Inferior parietal cortex (tissue), 1 donor: Measurements from ENCODE around the gene GABBR2.
A peak's percentile ranks its signal among the peaks of the same experiment; 100 is the strongest.

Experiments
- DNase-seq: peaks from one replicate; pipeline ENCODE4 v3.0.0-alpha.2; 2016; ENCODE audit errors: extremely low spot score

Gene GABBR2

GRCh38 chr9:98342820-98343210, 365.9 kb downstream of the GABBR2 start:
- DNase-seq = no peak

DNA sequence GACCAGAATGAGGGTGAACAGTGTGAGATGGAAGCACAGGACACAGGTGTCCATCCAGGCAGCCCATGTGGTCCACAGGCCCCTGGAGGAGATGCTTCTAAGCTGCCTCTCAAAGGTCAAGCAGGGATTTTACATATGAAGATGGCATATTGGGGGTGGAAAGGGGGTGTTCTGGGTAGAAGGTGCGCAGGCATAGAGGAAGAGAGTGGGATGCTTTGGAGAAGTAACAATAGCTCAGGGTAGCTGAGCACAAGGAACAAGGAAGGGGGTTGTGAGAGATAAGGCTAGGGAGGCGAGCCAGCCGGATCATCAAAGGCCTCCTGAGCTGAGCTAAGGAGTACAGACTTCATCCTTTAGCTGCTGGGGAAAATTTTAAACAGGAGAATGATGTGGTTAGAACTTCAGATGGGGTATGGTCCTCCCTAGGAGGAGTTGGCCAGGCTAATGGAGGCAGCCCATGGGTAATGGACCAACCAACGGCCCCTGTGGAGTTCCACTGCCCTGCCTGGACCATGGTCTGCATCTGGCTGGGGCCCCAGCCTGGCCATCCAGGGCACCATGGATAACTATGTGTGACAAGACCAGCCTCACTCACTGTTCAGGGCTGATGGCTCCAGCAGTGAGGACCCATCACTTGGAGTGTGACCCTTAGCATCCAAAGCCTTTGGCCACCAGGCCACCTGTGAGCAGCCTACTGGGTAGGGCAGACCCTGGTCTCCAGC, 366.5 kb downstream of the GABBR2 start:
- no peak for DNase-seq

GRCh38 chr9:98341157-98342097, 367.3 kb downstream of the GABBR2 start:
- DNase-seq = peak; percentile 17

GRCh38 chr9:98339987-98340800, 368.5 kb downstream of the GABBR2 start:
- DNase-seq = no peak

DNA sequence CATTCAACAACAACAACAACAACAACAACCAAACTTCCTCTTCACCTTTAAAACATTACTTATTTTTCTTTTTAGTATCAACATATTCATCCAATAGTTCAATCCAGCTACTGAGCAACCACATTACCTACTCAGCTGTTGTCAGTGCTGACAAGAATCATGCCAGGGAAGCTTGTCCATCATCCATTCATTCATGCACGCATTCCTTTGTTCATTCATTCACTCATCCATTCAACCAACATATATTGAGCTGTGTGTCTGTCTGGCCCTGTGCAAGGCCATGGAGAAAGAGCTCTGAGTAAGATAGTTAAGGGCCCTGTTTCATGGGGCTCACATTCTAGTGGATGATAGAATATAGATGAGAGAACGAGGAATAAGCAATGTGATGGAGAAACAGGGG, 373.1 kb downstream of the GABBR2 start:
- DNase-seq = no peak

GRCh38 chr9:98334796-98335195, 373.9 kb downstream of the GABBR2 start:
- no peak for DNase-seq

- no peak for DNase-seq
Observed at GRCh38 chr9:98333703-98334582, 374.8 kb downstream of the GABBR2 start.

DNA sequence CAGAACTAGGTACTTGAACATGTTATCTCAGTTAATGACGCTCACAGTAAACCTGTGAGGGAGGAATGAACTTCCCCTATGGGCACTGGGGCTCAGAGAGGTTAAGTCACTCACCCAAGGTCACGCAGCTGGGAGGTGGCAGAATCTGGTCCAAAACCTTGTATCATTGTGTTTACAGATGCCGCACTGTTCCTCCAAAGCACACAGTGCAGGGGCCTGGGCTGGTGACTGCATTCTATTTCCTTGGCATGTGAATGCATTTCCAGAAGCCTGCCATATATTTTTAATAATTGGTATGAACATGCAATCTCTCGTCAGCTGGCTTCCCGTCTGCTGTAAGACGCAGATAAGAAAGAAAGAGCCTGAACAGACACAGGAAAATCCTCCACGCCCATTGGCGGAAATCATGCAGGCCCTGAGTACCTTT, 376.3 kb downstream of the GABBR2 start:
- no peak for DNase-seq

- DNase-seq = no peak
Observed at GRCh38 chr9:98331536-98332259, 377.0 kb downstream of the GABBR2 start.

DNA sequence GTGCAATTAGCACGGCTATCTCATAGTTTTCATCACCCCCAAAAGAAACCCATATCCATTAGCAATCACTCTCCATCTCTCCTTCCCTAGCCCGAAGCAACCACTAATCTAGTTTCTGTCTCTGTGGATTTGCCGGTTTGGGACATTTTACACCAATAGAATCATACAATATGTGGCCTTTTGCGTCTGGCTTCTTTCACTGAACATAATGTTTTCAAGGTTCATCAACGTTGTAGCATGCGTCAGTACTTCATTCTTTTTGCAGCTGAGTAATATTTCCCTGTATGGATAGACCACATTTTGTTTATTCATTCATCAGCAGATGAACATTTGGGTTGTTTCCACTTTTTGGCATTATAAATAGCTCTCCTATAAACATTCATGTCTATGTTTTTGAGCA, 377.9 kb downstream of the GABBR2 start:
- DNase-seq = no peak

- DNase-seq = no peak
Observed at GRCh38 chr9:98329904-98330303, 378.8 kb downstream of the GABBR2 start.

- DNase-seq = no peak
Observed at GRCh38 chr9:98329281-98329680, 379.5 kb downstream of the GABBR2 start.

DNA sequence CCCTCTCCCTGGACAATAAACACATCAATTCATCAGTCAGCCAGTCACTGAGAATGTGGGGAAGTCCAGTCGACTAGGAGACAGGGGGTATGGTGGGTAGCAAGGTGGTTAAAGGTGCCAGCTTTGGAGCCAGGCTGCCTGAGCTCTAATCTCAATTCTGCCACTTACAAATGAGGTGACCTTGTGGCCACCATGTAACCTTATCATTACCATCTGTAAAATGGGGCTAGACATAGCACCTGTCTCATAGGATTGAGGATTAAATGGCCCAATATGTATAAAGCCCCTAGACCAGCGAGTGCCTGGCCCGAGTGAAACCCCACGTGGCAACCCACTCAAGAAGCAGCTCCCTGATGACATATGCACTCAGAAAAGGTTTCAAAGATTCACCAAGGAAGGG, 380.0 kb downstream of the GABBR2 start:
- DNase-seq = no peak

DNA sequence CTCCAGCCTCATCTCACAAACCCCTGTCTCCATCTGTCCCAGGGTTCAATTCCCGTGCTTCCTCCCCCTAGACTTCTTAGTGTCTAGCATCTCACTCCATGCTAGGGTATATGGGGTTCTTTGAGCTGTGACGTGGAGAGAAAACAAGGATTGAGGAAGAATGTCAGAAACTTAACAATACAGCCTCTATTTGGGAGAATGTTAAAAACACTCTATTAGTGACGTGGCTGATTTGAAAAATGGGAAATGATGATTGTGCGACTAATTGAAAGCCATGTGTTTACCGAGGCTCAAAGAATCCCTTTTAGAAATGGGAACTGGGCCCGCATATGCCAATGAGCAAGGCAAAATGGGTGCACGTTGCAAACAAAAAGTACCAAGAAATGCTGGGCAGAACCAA, 380.6 kb downstream of the GABBR2 start:
- DNase-seq = no peak

DNA sequence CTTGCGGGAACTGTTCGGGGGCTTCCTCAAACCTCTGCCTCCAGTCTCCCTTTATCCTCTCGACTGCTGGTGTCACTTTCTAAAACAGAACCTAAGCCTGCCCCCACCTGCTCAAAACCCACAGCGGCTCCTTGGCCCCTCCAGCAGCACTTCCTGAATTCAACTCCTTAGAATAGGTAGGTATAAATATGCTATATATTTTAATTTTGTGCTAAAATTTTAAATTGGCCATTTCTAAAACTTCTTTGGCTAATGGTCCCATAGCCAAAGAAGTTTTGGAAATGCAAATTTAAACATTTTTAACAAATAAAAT, 381.5 kb downstream of the GABBR2 start:
- DNase-seq = no peak

DNA sequence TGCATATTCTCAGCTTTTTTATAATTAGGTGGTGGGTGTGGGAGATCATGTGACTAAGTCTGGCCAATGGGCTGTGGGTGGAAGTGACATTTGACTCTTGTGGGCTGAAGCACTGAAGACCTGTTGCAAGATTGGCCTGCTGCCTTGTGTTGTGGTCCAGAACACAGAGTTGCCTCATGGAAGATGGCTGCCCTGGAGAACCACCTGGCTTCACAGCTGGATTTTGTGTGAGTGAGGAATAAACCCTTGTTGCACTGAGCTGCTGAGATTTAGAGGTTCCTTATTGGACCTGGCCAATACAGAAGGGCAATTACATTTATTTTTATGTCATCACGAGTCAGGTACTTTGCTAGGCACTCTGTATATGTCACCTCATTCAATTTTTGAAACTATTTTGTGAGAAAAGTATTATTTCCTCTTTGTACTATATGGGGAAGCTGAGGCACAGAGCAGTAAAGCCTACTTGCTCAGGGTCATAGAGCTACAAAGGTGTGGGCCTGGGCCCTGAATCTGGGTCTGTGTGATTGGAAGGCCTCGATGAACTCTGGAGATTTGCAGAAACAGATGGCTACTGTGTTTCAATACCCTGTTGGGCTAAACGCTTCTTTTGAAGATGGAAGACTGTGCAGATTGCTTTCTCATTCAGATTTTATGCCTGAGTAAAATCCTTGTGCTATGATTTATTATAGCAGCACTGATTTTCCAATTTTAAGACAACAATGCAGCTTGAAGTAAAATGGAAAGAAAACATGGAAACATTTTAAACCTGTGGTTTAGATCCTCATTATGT, 382.1 kb downstream of the GABBR2 start:
- no peak for DNase-seq

DNA sequence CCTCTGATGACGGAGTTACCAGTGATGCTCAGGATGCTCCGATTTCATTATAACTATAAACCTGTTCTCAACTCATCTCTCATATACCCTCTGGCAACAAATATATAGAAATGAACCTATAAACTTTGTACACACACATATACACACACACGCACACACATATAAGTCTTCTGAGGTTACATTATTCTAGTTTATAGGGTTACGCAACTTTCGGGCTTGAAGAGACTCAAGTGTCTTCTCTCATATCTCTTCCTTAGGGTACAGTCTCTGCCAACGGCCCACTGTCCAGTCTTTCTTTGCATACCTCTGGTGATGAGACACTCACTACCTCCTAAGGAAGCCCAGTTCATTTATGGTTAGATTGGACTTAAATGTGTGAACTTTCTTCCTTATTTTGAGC, 383.9 kb downstream of the GABBR2 start:
- no peak for DNase-seq

DNA sequence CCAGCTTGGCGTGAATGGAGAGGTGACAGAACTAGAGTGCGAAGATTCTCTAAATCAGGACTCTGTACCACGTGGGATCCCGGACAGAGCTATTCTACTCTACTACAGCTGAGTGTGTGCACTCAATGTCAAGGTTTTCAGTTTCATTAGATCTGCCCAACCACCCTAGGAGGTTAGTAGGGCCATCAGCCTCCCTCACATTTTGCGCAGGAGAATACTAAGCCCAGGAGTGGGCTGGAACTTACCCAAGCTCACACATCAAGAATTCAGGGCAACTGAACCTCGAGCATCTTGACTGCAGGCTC, 385.0 kb downstream of the GABBR2 start:
- no peak for DNase-seq

- DNase-seq = no peak
Observed at GRCh38 chr9:98323051-98323830, 385.5 kb downstream of the GABBR2 start.
